ENCODE measurements around the gene GJA9.

GJA9 gene

DNA sequence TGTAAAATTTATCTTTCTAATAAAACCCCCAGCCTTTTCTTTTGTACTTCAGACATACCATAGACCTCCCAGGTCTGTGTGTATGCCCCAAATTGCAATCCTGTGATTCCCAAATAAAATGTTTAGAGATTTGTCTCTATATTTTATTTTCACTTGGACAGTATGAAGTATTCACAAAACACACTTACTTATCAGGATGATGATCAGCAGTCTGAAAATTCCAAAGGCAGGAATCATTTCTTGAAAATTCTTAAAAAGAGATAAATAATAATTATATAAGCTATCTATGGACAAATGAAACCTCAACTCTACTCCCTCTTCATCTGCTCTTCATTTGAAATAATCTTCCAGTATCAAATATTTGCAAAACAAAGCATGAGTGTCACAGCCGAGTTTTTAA, 11.6 kb upstream of the GJA9 start:
- TF ChIP-seq YY1 (IDR thresholded peaks at IDR 0.05; ENCODE audit: low read depth) (no peak), TAF1 (IDR thresholded peaks at IDR 0.05; ENCODE audit: low read depth) (no peak), ZBTB7A (IDR thresholded peaks at IDR 0.05; ENCODE audit: low read depth) (no peak), TCF12 (IDR thresholded peaks at IDR 0.05; ENCODE audit: low read depth) (no peak), EP300 (IDR thresholded peaks at IDR 0.05; ENCODE audit: borderline replicate concordance) (no peak), NFIC (IDR thresholded peaks at IDR 0.05) (no peak), EGR1 (IDR thresholded peaks at IDR 0.05) (no peak), CREB1 (IDR thresholded peaks at IDR 0.05; ENCODE audit: low read depth) (no peak), TEAD4 (IDR thresholded peaks at IDR 0.05) (no peak), RAD21 (IDR thresholded peaks at IDR 0.05; ENCODE audit: low read depth) (no peak), FOXM1 (IDR thresholded peaks at IDR 0.05; ENCODE audit: borderline replicate concordance, low read depth) (no peak)
- TF ChIP-seq, protein P1, sequence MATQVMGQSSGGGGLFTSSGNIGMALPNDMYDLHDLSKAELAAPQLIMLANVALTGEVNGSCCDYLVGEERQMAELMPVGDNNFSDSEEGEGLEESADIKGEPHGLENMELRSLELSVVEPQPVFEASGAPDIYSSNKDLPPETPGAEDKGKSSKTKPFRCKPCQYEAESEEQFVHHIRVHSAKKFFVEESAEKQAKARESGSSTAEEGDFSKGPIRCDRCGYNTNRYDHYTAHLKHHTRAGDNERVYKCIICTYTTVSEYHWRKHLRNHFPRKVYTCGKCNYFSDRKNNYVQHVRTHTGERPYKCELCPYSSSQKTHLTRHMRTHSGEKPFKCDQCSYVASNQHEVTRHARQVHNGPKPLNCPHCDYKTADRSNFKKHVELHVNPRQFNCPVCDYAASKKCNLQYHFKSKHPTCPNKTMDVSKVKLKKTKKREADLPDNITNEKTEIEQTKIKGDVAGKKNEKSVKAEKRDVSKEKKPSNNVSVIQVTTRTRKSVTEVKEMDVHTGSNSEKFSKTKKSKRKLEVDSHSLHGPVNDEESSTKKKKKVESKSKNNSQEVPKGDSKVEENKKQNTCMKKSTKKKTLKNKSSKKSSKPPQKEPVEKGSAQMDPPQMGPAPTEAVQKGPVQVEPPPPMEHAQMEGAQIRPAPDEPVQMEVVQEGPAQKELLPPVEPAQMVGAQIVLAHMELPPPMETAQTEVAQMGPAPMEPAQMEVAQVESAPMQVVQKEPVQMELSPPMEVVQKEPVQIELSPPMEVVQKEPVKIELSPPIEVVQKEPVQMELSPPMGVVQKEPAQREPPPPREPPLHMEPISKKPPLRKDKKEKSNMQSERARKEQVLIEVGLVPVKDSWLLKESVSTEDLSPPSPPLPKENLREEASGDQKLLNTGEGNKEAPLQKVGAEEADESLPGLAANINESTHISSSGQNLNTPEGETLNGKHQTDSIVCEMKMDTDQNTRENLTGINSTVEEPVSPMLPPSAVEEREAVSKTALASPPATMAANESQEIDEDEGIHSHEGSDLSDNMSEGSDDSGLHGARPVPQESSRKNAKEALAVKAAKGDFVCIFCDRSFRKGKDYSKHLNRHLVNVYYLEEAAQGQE (IDR thresholded peaks at IDR 0.05; ENCODE audit: low read depth) = no peak
- TF ChIP-seq, protein P2, sequence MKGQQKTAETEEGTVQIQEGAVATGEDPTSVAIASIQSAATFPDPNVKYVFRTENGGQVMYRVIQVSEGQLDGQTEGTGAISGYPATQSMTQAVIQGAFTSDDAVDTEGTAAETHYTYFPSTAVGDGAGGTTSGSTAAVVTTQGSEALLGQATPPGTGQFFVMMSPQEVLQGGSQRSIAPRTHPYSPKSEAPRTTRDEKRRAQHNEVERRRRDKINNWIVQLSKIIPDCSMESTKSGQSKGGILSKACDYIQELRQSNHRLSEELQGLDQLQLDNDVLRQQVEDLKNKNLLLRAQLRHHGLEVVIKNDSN (IDR thresholded peaks at IDR 0.05) = no peak
- TF ChIP-seq, protein P3, sequence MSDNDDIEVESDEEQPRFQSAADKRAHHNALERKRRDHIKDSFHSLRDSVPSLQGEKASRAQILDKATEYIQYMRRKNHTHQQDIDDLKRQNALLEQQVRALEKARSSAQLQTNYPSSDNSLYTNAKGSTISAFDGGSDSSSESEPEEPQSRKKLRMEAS (IDR thresholded peaks at IDR 0.05) = no peak

DNA sequence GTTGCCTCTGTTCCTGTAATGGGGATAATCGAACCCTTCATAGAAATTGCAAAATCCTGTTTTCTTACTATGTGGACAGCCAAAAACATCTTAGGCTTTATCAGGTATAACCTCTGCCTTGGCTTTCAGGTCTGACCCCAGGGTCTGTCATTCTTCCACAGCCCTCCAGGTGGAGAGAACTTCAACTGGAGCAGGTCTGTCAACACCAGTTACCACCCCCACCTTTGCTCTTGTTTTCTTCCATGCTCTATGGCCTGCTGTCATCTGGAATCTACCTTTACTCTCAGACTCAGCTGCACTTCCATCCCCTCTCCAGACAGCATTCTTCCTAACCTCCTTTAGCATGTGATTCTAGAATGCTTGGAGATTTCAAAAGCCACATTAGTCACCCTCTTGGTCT, 10.4 kb upstream of the GJA9 start:
- no peak; the same call in 1 of the 2 replicates for TF ChIP-seq RAD21 (IDR thresholded peaks at IDR 0.05; ENCODE audit: low read depth)
- no peak for TF ChIP-seq YY1 (IDR thresholded peaks at IDR 0.05; ENCODE audit: low read depth)
- TF ChIP-seq NFIC (IDR thresholded peaks at IDR 0.05) = no peak
- no peak for TF ChIP-seq CEBPB (IDR thresholded peaks at IDR 0.05)
- TF ChIP-seq TAF1 (IDR thresholded peaks at IDR 0.05; ENCODE audit: low read depth) = no peak
- no peak for TF ChIP-seq ZBTB7A (IDR thresholded peaks at IDR 0.05; ENCODE audit: low read depth)
- no peak for TF ChIP-seq TCF12 (IDR thresholded peaks at IDR 0.05; ENCODE audit: low read depth)
- TF ChIP-seq, protein P1 (IDR thresholded peaks at IDR 0.05; ENCODE audit: low read depth) = no peak
- no peak for TF ChIP-seq EP300 (IDR thresholded peaks at IDR 0.05; ENCODE audit: borderline replicate concordance)
- no peak for TF ChIP-seq EGR1 (IDR thresholded peaks at IDR 0.05)
- no peak for TF ChIP-seq TEAD4 (IDR thresholded peaks at IDR 0.05)
- TF ChIP-seq, protein P2 (IDR thresholded peaks at IDR 0.05) = no peak
- TF ChIP-seq CREB1 (IDR thresholded peaks at IDR 0.05; ENCODE audit: low read depth) = no peak
- no peak for TF ChIP-seq FOXM1 (IDR thresholded peaks at IDR 0.05; ENCODE audit: borderline replicate concordance, low read depth)
- TF ChIP-seq, protein P3 (IDR thresholded peaks at IDR 0.05) = no peak

DNA sequence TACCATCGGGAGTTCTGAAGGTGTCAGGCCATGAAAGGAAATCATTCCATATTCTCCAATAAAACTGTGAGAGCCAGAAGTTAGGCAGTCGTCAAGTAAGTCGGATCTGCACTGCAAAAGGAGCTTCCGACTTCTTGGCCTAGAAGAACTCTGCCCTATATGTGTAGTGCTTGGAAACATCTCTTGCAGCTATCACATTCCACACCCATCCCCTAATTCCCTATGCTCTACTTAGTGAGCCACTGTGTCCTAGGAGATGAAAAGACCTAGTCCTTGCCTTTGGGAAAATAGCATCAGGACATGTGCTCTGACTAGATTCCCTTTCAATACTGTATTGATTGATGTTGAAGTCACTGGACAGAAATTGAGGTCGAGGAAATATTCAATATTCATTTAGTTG, 8.2 kb upstream of the GJA9 start:
- TF ChIP-seq TAF1 (IDR thresholded peaks at IDR 0.05; ENCODE audit: low read depth) = no peak
- TF ChIP-seq, protein P3 (IDR thresholded peaks at IDR 0.05) = no peak
- TF ChIP-seq TEAD4 (IDR thresholded peaks at IDR 0.05) = no peak
- TF ChIP-seq CEBPB (IDR thresholded peaks at IDR 0.05) = no peak
- TF ChIP-seq EGR1 (IDR thresholded peaks at IDR 0.05) = no peak
- no peak for TF ChIP-seq YY1 (IDR thresholded peaks at IDR 0.05; ENCODE audit: low read depth)
- TF ChIP-seq NFIC (IDR thresholded peaks at IDR 0.05) = no peak
- no peak for TF ChIP-seq FOXM1 (IDR thresholded peaks at IDR 0.05; ENCODE audit: borderline replicate concordance, low read depth)
- TF ChIP-seq, protein P2 (IDR thresholded peaks at IDR 0.05) = no peak
- TF ChIP-seq TCF12 (IDR thresholded peaks at IDR 0.05; ENCODE audit: low read depth) = no peak
- TF ChIP-seq RAD21 (IDR thresholded peaks at IDR 0.05; ENCODE audit: low read depth) = no peak
- TF ChIP-seq EP300 (IDR thresholded peaks at IDR 0.05; ENCODE audit: borderline replicate concordance) = no peak
- no peak for TF ChIP-seq ZBTB7A (IDR thresholded peaks at IDR 0.05; ENCODE audit: low read depth)
- TF ChIP-seq CREB1 (IDR thresholded peaks at IDR 0.05; ENCODE audit: low read depth) = no peak
- TF ChIP-seq, protein P1 (IDR thresholded peaks at IDR 0.05; ENCODE audit: low read depth) = no peak
